GM04504 (cell line): ENCODE results near the gene CNGA1.
"Not testable (repeated sequence)": the region's sequence is repeated elsewhere in the genome, so short reads cannot be mapped to it uniquely, and the experiment has no call there.

ENCODE experiments used
- DNase-seq: peaks from one replicate; pipeline ENCODE4 v3.0.0-alpha.2; 2012; ENCODE audit warnings: low read depth

Gene CNGA1

GRCh38 chr4:47968847-47969246 is 47.6 kb downstream of the CNGA1 start:
- no peak for DNase-seq

DNA sequence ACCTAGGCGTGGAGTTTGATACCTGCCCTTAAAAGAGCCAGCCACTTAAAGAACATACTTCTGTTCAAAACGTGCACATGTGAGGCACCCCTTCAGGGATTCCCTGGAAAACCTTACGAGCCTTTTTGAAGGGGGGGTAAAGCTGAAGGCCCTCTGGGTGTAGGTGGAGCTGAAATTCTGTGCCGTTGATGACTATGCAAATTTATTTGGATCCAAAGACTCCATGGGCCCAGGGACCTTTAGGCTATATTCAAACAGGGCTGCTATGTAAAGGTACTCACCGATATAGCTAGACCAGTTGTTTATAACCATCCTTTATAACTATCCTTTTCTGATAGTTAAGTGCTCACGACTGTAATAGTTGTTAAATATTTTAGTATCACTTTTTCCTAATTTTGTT is 61.8 kb downstream of the CNGA1 start:
- DNase-seq: no peak

DNA sequence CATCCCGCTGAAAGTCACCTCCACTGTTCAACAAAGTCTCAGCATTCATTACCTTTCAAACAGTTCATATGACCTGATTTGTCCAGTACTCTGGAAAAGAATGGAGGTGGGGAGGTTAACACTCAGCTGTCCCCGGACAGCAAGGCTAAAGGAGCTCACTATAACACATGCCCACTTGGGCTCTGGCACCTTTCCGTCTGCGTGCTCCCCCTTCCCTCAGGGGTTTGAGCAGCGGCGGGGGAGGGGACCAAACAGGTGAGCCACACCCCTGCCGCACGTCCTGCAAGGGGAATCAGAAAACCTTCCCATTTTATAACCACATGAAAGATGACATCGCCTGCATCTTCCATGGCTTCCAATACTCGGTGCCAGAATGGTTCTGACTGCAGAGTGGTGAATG is 62.2 kb downstream of the CNGA1 start:
- no peak for DNase-seq

DNA sequence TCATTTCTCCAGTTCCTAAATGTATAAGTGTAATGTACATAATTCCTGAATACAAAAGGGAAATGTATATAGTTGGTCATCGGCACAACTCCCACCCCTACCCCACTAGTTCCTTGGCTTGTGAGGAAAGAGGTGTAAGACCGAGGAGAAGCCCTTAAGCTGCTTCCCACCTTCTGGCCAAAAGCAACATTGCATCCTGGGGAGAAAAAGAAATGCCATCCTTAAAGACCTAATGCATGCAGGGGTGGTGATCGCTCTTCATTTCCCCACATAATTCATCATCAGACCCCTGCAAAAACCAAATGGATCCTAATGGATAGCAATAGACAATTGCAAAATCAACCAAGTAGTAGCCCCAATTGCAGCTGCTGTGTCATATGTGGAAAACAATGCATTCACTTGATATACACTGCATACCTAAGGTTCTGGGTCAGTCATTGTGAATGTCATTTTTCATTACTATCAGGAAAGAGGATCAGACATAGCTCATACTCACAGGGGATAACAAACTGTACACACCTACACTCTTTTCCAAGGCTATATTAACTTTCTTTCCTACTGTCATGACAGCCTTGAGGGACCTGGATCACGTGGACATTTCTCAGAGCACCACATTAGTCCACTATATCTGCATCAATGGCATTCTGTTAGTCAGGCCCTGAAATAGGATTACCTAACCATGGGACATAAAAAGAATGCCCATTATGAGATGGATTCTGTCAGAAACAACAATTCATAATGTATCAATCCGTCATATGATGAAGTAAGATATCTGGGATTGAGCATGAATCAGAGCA is 70.4 kb downstream of the CNGA1 start:
- no peak for DNase-seq

DNA sequence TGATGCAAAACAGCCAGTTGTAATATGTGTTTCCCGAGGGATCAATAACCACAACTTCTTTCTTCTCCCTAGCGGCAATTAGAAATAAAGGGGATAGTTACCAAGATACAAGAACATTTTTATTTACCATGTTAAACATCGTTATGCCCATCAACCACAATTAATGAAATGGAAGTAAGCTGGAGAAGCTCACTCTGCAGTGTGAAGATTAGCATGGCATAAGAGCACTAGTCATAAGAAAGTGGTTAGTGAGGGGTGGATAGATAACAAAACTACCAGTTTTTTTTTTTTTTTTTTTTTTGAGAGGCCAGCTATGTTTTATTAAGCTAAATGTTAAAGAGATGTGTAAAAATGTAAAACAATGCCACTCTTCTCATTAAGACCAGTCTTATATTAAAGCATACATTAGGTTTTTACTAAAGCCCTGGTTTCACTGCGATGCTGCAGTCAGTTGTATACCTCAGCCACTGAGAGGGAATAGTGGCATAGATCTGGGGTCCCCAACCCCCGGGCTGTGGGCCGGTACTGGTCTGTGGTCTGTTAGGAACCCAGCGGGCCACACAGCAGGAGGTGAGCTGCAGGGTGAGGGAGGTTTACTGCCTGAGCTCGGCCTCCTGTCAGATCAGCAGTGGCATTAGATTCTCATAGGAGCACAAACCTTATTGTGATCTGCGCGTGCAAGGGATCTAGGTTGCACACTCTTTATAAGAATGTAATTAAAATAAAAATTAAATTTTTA is 74.2 kb downstream of the CNGA1 start:
- DNase-seq: no peak

DNA sequence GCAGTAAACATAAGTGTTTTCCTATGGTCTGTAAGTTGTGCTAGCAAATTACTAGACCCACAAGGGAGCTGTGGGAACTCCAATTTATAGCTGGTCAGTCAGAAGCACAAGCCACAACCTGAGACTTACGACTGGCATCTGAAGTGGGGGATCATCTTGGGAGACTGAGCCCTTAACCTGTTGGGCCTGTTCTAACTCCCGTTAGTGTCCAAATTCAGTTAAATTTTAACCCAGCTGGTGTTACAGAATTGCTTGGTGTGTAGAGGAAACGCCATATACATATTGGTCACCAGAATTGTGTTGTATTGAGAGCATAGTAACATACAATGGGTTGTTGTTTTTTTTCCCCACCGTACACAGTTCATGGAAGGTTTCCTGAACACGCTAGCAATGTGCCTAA is 77.0 kb downstream of the CNGA1 start:
- DNase-seq: no peak

- no peak for DNase-seq
Observed at GRCh38 chr4:47936336-47936735, 80.1 kb downstream of the CNGA1 start.

GRCh38 chr4:47933840-47934239 is 82.6 kb downstream of the CNGA1 start:
- DNase-seq: no peak

DNA sequence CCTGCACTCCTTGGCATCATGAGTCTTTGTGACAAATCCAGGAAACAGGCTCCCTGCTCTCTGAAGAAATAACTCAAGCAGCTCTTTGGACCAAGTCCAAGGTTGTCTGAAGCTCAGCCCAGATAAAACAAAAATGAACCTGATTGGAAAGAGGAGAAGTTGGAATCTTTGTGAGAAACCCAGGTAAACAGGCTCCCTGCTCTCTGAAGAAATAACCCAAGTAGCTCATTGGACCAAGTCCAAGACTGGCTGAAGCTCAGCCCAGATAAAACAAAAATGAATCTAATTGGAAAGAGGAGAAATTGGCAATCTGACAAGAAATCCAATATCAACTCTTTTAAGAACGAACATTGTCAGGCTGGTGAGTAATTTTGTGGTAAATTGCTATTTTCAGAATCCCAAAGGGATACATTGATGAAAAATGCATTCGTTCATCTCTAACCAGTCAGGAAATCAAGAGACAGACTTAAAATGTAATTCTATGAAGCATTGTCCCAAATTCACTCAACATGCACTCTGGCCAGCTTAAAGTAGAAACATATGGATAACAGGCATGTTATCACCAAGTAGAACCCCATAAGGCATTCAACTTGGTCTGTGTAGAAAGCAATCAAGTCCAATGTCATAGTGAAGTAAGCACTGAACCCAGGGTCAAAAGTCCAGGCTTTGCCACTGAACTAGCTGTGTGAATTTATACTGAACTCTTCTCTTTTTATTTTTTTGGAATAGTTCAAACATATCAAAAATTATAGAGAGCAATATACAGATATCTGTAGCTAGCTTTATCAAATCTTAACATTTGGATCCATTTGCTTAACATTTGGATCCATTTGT is 85.3 kb downstream of the CNGA1 start:
- DNase-seq: no peak

DNA sequence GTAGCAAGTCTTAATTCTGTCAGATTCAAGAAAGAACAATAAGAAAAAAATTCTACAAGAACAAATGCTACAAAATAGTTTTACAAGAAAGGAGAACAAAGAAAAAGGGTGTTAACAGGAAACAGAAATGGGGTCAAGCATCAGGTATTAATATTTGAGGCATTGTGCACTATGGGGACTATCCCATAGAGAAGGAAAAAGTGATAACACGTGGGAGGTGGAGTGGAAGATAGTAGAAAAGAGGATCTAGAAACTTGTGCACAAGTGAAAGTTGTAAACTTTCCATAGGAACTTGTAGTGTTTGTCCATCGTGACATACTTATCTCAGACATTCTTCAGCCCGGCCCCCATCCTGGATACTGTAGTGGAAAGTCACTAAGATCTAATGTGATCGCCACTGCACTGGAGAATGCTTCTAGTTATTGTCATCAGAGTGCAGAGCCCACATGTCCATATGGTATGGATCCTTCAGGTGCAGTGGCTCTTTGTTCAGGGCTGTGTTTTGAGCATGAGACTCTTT is 86.7 kb downstream of the CNGA1 start:
- DNase-seq: no peak

- no peak for DNase-seq
Observed at GRCh38 chr4:47926667-47927258, 89.7 kb downstream of the CNGA1 start.

DNA sequence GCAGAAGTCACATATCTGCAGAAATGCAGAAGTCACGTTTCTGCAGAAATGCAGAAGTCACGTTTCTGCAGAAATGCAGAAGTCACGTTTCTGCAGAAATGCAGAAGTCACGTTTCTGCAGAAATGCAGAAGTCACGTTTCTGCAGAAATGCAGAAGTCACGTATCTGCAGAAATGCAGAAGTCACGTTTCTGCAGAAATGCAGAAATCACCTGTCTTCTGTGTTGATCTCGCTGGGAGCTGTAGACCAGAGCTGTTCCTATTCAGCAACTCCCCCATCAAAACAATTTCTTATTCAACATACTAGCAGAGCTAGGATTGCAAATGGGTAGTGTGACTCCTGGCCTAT is 93.2 kb downstream of the CNGA1 start:
- DNase-seq: not testable (repeated sequence)

- not testable (repeated sequence) for DNase-seq
Observed at GRCh38 chr4:47922436-47923260, 93.8 kb downstream of the CNGA1 start.

GRCh38 chr4:47917163-47917562 is 99.3 kb downstream of the CNGA1 start:
- DNase-seq: not testable (repeated sequence)

- no peak for DNase-seq
Observed at GRCh38 chr4:47915378-47915777, 101.1 kb downstream of the CNGA1 start.

- no peak for DNase-seq
Observed at GRCh38 chr4:47914926-47915237, 101.6 kb downstream of the CNGA1 start.

- DNase-seq: peak; percentile 93
Observed at GRCh38 chr4:47914220-47914925, 102.1 kb downstream of the CNGA1 start, which contains the start of gene NFXL1. NFXL1 (minus strand) TSS chr4:47914583; CDS start chr4:47914203, 380 bp downstream.

DNA sequence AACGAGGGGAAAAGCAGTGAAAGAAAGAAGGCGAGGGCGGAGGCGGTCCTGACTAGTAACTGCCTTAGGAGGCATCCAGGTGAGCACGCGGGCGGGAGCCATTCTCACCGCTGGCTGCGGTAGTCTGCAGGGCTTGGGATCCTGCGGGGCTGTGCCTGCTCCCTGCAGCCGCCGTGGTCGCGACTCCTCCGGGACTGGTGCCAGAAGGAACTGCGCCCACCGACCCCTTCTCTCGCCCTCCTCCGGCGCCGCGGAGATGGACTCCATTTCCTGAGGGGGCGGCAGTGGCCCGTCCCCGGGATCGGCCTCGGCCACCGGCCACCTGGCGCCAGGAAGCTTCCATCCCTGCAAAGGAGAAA is 102.6 kb downstream of the CNGA1 start:
- DNase-seq: no peak

- no peak for DNase-seq
Observed at GRCh38 chr4:47913330-47913729, 103.2 kb downstream of the CNGA1 start.

- DNase-seq: no peak
Observed at GRCh38 chr4:47907089-47907646, 109.3 kb downstream of the CNGA1 start.
